ENCODE results near the gene ADCY7. TPM values are rescaled to one million over a fixed set of nuclear protein-coding genes. Genes with fewer than 3 reads are reported as not detected.

ADCY7 gene
- total and polyA plus RNA-seq, 9 donors = 10.2 to 78.9 (median 36.4) TPM

- Histone ChIP-seq H3K27me3 (no peaks in the 10 kb centered on the region), H3K9me3 (no peaks in the 10 kb centered on the region), H3K4me3 (no peak overlapping the region), H3K4me1 (ENCODE audit: insufficient read depth) (peaks cover 11% of the 10 kb centered on the region), H3K36me3 (no peaks in the 10 kb centered on the region), H3K27ac (no peak overlapping the region)
- intact Hi-C loops (cut with DNase I) = no loop called here
- no peak for TF ChIP-seq POLR2A (IDR thresholded peaks at IDR 0.05)
- no peak for TF ChIP-seq EP300 (IDR thresholded peaks at IDR 0.05)
- TF ChIP-seq, protein P1, sequence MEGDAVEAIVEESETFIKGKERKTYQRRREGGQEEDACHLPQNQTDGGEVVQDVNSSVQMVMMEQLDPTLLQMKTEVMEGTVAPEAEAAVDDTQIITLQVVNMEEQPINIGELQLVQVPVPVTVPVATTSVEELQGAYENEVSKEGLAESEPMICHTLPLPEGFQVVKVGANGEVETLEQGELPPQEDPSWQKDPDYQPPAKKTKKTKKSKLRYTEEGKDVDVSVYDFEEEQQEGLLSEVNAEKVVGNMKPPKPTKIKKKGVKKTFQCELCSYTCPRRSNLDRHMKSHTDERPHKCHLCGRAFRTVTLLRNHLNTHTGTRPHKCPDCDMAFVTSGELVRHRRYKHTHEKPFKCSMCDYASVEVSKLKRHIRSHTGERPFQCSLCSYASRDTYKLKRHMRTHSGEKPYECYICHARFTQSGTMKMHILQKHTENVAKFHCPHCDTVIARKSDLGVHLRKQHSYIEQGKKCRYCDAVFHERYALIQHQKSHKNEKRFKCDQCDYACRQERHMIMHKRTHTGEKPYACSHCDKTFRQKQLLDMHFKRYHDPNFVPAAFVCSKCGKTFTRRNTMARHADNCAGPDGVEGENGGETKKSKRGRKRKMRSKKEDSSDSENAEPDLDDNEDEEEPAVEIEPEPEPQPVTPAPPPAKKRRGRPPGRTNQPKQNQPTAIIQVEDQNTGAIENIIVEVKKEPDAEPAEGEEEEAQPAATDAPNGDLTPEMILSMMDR (IDR thresholded peaks at IDR 0.05) = no peak
- peak in 2 of 5 donors; percentile 20 to 26 for DNase-seq
- WGBS, 3 donors = 86 to 89% (median 87%) methylated on average over 23 to 29 of the region's 29 CpGs
These were observed 32.5 kb downstream of the ADCY7 start for GRCh38 chr16:50298591-50299507.

- DNase-seq = peak in 4 of 5 donors; percentile 12 to 29 (median 16)
- H3K4me1 ChIP-seq (ENCODE audit: insufficient read depth) = peaks cover 11% of the 10 kb centered on the region
- H3K27me3 ChIP-seq = no peaks in the 10 kb centered on the region
- H3K36me3 ChIP-seq = no peaks in the 10 kb centered on the region
- no peak overlapping the region for H3K27ac ChIP-seq
- no peak overlapping the region for H3K4me3 ChIP-seq
- no peaks in the 10 kb centered on the region for H3K9me3 ChIP-seq
- TF ChIP-seq, protein P1 (IDR thresholded peaks at IDR 0.05) = no peak
- TF ChIP-seq POLR2A (IDR thresholded peaks at IDR 0.05) (no peak), EP300 (IDR thresholded peaks at IDR 0.05) (no peak)
- intact Hi-C loops (cut with DNase I) = no loop called here
- WGBS, 3 donors = 85 to 92% (median 88%) methylated on average over 11 to 12 of the region's 12 CpGs
These were observed 33.3 kb downstream of the ADCY7 start for GRCh38 chr16:50299508-50300105.

DNA sequence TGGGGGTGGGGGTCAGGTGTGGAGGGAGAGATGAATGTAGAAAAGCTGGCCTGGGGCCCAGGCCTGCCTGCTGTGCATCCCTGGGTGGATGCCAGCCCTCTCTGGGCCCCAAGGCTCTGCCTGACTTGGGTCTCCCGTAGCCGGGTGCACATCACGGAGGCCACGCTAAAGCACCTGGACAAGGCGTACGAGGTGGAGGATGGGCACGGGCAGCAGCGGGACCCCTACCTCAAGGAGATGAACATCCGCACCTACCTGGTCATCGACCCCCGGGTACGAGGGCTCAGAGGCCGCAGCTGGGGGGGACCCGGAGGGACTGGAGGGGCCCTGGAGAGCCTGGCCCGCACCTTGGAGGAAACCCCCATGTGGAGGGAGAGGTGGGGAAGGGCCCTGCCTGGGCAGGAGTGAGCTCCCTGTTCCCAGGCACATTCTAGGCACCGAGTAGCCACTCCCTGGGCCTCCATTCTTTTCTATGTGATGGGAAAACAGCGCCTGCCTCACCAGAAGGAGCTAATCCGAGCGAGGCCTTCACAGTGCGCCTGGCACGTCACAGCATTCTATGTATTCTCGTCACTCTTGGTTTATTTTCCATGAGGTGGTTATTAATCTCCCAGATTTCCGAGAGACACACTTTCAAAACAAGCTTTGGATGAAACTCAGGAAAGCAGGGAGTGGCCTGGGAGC is 34.7 kb downstream of the ADCY7 start:
- WGBS, 3 donors = 86 to 93% (median 93%) methylated on average over 23 of the region's 23 CpGs
- DNase-seq = peak in 1 of 5 donors; percentile 33
- no peaks in the 10 kb centered on the region for H3K36me3 ChIP-seq
- peaks cover 11% of the 10 kb centered on the region for H3K4me1 ChIP-seq (ENCODE audit: insufficient read depth)
- no peak overlapping the region for H3K27ac ChIP-seq
- H3K4me3 ChIP-seq = no peak overlapping the region
- TF ChIP-seq EP300 (IDR thresholded peaks at IDR 0.05) (no peak), POLR2A (IDR thresholded peaks at IDR 0.05) (no peak)
- TF ChIP-seq, protein P1 (IDR thresholded peaks at IDR 0.05) = no peak
- no peaks in the 10 kb centered on the region for H3K9me3 ChIP-seq
- H3K27me3 ChIP-seq = no peaks in the 10 kb centered on the region
- intact Hi-C loops (cut with DNase I) = no loop called here

Measured in ovary (tissue), 9 donors.